Tibial nerve (tissue), 4 donors: ENCODE measurements around the gene SLC48A1.

Source experiments
- EP300 ChIP-seq, 2 donors: sonication (generic); formaldehyde crosslinking; IDR thresholded peaks; one replicate each; pipeline ENCODE4 v1.6.1; 2017; ENCODE audit warnings: antibody characterized with exemption in 2 of 2, mild to moderate bottlenecking in 1 of 2
- TF ChIP-seq, protein P1 (sequence below), 5 experiments: fragments of 200-600 bp in 3 of 5; fragments of 450-650 bp in 2 of 5; sonication (generic) in 3 of 5; IDR thresholded peaks; one replicate each; pipeline ENCODE4 v1.5.1; 2016 to 2019; ENCODE audit warnings: antibody characterized with exemption in 5 of 5, mild to moderate bottlenecking in 3 of 5, moderate library complexity in 2 of 5

DNA sequence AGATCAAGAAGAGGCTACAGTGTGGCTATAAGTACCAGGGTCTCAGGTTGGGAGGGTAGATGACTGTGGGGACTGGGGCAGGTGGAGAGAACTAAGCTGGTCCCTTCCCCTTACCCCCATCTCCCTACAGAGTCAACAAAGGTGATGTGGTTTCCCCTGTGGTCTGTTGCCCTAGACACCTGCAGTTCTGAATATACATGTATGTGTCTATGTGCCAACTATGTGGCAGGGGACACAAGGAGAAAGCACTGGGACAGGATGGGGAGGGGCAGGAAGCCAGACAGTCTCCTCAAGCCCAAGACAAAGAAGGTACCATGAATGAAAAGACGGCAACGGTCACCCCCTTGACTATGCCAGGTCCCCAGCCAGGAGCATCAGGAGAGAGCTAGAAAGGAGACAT lies 51.2 kb downstream of the SLC48A1 start:
- no peak for TF ChIP-seq EP300 (IDR thresholded peaks at IDR 0.05)
- TF ChIP-seq, protein P1, sequence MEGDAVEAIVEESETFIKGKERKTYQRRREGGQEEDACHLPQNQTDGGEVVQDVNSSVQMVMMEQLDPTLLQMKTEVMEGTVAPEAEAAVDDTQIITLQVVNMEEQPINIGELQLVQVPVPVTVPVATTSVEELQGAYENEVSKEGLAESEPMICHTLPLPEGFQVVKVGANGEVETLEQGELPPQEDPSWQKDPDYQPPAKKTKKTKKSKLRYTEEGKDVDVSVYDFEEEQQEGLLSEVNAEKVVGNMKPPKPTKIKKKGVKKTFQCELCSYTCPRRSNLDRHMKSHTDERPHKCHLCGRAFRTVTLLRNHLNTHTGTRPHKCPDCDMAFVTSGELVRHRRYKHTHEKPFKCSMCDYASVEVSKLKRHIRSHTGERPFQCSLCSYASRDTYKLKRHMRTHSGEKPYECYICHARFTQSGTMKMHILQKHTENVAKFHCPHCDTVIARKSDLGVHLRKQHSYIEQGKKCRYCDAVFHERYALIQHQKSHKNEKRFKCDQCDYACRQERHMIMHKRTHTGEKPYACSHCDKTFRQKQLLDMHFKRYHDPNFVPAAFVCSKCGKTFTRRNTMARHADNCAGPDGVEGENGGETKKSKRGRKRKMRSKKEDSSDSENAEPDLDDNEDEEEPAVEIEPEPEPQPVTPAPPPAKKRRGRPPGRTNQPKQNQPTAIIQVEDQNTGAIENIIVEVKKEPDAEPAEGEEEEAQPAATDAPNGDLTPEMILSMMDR (IDR thresholded peaks at IDR 0.05), result no peak
